Activated naive CD8-positive, alpha-beta T cell treated with anti-CD3 and anti-CD28 coated beads, Interleukin-2, amount 50 U/mL, for 16 hours (primary cell): Measurements from ENCODE around the gene UGT3A1.
"Not testable (repeated sequence)": the region's sequence is repeated elsewhere in the genome, so short reads cannot be mapped to it uniquely, and the experiment has no call there.

Experiments
- DNase-seq: peaks from one replicate; pipeline ENCODE4 v3.0.0-alpha.2; 2020; ENCODE audit warnings: low read depth, low spot score

The UGT3A1 gene

DNA sequence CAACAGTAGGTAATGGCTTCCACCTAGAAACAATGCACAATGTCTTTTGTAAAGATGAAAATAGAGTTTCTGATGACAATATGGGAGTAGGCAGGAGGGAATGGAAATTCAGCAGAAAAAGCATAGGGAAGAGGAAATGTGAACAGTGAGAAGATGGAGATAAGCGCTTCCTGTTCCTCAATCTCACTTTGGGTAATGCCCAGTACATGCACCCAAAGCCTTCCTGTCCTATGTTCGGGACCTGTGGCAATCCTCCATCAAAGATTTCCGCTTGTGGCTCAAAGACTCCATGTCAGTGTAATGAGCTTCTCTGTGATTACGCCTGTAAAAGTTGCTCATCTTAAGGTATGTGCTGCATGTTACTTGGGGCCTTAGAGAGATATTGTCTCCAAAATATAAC lies 2.7 kb downstream of the UGT3A1 start:
- no peak for DNase-seq

DNA sequence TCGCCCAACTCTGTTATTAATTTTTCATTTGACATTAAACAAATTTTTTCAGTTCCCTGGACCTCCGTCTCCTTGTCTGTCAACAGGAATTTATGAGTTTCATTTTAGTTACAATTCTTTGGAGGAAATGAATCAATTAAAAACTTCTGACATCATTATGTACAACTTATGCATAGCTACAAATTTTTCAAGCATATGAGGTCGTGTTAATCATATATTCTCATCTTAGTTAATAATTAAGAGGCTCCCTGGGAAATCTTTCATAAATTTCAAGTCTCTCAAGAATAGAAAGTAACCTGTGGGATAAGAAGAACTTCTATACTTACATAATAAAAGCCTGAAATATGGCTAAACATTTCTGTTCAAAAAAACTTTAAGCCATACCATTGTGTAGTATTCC lies 3.4 kb downstream of the UGT3A1 start:
- no peak for DNase-seq

DNA sequence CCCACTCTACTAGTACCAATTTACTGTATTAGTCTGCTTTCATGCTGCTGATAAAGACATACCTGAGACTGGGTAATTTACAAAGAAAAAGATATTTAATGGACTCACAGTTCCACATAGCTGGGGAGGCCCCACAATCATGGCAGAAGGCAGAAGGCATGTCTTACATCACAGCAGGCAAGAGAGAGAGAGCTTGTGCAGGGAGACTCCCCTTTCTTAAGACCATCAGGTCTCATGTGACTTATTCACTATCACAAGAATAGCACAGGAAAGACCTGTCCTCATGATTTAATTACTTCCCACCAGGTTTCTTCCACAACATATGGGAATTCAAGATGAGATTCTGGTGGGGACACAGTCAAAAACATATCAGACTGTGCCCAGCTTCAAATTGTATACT lies 11.5 kb downstream of the UGT3A1 start:
- DNase-seq: no peak

DNA sequence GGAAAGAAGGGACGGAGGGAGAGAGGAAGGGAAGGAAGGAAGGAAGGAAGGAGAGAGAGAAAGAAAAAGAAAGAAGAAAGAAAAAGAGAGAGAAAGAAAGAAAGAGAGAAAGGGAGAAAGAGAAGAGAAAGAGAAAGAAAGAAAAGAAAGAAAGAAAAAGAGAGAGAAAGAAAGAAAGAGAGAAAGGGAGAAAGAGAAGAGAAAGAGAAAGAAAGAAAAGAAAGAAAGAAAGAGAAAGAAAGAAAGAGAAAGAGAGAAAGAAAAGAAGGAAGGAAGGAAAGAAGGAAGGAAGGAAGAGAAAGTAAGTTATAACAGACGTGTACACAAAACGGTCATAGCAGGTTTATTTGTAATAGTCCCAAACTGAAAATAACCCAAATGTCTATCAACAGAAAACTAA lies 14.3 kb downstream of the UGT3A1 start:
- DNase-seq: not testable (repeated sequence)

DNA sequence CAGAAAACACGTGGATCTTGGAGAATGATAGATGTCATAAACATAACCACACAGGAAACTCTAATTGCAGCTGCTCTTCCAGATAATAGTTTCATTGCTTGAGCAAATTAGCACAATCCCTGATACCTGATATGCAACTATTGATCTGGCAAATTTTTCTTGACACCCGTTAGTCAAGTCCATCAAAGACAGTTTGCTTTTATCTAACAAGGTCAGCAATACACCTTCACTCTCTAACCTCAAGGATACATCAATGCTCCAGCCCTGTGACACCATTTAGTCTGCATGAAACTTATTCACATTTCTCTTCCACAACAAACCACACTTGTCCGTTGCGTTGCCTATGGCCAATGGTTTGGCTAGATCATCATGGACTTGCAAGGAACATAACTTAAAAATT lies 16.6 kb downstream of the UGT3A1 start:
- DNase-seq: no peak

DNA sequence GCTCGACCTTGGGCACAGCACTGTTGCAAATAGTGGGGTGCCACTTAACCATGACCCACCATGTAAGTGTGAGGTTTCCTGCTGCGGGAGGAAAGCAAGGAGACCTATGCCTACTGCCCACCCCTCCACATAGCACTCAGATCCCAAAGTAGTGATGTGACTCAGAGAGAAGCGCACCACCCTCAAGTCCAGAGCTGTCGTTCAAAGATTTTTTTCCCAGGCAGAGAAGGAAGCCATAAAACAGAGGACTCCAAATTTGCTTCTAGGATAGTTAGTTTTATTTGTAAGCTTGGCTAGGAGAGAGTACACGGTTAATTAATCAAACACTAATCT lies 19.3 kb downstream of the UGT3A1 start:
- DNase-seq: no peak

DNA sequence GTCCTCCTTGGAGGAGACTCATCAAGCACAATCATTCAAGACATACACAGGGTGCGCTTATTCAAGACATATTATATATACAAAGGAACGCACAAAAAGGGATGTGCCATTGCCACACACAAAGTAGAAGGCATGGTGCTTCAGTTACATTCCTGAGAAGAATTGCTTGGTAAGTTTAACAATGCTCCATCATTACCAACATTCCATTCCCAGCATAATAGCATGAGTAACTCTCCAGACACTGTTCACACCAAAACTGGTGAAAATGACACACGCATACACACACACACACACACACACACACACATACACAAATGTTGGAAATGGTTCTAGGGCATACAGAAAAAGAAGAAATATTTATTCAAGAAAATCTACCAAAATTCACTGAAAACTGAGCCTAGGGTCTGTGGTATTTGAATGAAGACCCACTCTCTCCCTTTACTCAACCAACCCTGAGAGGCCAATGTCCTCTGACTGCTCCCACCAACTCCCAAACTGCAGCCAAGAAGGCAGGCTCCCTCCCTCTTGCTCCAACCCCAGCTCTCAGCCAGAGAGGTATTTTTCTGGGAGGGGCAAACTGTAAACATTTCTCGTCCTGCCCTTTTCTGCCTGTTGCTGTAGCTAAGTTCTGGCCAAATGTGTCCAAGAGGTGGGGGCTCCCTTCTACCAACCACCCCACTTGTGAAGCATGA lies 19.9 kb downstream of the UGT3A1 start:
- DNase-seq: no peak

DNA sequence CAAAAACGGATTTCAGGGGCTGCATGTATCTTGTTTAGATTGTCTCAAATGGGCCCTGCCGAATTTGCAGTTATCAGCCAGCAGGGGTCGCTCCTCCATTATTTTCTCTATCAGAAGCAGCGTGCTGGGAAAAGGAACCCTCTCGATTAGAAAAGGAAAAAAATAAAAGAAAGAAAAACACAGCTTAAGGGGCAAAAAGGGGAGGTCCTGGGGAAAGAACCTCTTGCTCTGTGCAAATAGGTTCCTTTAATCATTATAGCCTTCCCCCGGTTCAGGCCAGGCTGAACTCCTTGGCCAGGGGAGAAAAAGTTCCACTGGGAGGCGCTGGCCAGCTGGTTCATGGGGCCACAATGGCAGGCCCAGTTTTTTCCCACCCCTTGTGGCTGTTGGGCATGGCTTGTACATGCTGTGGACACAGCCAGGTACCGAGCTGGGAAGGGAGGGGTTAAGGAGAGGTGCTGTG lies 27.8 kb downstream of the UGT3A1 start:
- no peak for DNase-seq

DNA sequence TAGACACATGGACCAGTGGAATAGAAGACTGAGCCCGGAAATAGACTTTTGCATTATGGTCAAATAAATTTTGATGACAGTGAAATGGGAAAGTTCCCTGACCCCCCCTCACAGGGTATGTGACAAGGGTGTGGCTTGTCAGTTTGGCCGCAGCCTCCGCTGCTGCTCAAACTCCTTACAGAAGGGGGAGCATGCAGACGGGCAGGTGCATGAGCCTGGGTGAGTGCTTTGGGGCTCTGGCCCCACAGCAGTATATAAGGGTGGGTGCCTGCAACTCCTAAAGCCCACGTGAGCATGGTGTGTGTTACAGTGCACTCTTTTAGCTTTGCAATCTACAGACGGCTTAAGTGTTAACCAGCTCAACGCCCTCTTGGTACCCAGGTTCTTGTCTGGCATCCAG lies 30.9 kb downstream of the UGT3A1 start:
- DNase-seq: no peak

DNA sequence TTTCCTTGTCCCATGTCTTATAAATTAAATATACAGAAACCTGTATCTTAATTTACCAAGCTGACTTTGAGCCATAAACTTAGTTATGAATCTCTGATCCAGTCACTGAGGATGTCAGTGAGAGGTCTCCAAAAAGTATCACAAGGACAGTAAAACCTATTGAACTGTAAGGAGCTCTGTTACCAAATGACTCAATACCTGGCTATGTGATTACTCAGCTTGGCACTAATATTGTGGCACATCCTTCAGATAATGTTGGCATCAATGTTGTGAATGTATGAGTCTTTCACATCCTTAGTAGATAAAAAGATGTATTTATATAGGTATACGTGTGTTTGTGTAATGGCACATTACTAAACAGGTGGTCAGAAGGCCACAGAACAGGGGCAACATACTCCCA lies 34.8 kb downstream of the UGT3A1 start:
- no peak for DNase-seq

DNA sequence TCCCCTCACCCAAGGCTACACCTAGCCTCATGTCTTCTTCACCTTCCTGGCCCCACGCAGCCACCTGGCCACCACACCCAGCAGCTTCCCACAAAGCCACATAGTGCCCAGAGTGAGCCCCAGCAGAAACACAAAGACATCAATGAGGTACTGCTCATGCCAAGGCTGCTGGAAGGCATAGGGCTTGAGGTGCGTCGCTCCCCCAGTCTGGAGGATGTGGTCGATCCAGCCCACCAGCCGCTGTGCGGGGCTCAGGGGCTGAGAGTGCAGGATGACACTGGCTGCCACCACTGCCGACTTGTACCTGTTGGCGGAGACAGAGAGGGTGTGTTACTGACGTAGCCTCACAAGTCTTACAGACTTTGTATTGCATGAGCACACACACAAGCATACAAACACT lies 37.0 kb downstream of the UGT3A1 start:
- DNase-seq: no peak

DNA sequence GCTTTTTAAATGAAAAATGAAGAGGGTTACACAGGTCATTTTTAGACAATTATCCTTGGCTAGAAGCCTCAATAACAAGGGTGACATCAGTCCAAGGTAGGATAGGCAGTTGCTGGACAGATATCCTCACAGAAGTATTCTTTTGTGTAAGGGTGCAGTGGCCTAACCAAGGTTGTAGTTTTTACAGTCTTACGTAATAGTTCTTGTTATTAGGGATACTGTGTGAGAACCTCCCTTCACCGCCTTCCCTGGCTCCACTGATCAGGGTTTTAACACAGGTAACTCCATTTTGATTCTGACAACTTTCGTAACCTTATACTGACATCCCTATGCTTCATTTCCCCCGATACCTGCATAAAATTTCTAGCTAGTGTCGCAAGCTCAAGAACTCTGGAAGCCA lies 44.1 kb downstream of the UGT3A1 start:
- DNase-seq: no peak

DNA sequence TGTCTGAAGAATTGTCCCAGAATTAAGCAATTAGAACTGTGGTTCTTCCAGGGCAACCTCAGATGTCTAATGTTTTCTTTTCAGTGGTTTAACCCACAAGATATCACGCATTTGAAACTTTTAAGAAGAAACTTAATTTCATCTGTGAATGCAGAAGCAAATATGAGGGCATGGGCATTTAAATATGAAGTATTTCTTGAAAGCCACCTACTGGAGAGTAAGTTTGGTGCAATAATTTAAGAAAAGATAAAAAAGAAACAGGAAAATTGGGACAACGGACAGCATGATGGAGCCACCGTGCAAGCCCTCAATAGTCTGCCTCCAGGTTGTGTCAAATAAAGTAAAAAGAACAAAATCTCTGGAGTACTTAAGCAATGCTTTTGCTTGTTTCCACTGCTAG lies 51.6 kb downstream of the UGT3A1 start:
- no peak for DNase-seq

DNA sequence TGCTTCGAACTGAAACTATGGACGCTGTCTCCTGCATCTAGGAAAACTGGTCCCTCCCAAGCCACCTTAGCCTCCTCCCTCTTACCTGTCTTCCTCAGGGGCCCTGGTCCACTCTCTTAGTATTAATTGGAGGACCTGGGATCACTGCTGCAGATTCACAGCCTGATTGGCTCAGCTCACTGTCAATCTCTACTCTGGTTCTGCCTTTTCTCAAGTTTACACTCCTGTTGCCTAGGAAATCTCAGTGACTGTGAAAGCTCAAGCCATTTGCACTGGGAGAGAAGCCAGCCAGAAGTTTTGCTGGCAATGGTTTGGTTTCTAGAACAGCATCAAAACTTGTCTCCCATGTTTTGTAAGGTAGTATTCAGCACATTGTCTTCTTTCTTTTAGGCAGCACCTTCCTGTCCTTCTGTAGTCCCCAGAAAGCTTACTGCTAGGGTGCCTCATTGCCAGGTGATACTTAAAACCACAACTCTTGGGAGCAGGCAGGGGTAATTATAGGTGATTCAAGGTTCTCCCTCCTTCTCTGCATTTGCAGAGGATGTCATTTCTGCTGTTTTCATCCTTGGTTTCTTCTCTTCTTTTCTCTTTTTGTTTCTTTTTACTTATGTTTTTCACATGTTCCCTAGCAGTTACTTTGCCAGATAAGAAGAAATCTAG lies 52.5 kb downstream of the UGT3A1 start, which contains the start of gene CAPSL:
Gene CAPSL (minus strand): TSS at position 55 of the 660 bp plus-strand sequence. CDS start 17,502 bp downstream, outside the sequence.
- DNase-seq: no peak

DNA sequence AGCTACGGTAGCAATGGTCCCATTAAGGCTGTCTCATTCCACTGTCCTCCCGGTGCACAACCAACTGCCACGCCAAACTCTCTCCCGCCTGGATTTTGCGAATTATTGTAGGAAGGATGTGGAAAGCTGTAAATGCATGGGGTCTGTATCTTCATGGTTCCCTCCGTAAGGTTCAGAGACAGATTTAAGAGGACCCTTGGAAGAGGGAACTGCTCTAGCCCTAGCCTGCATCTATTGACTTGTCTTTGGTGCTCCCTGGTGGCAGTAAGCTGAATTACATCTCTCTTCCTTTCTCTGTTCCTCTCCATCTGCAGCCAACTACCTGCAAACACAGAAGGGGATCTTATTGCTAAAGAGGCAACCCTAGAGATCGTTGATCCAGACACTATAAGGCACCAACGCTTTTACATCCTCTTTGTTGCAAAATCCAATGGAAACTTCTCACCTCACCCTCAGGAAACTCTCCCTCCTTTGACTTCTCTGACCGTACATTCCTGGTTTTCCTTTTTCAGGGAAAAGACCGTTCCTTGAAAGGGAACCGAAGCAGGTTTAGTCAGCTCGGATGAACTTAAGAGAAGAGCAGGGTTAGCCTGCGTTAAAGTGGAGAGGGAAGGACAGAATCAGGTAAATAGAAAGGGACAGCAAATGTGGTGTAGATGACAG lies 64.7 kb downstream of the UGT3A1 start:
- peak; percentile 55 for DNase-seq

DNA sequence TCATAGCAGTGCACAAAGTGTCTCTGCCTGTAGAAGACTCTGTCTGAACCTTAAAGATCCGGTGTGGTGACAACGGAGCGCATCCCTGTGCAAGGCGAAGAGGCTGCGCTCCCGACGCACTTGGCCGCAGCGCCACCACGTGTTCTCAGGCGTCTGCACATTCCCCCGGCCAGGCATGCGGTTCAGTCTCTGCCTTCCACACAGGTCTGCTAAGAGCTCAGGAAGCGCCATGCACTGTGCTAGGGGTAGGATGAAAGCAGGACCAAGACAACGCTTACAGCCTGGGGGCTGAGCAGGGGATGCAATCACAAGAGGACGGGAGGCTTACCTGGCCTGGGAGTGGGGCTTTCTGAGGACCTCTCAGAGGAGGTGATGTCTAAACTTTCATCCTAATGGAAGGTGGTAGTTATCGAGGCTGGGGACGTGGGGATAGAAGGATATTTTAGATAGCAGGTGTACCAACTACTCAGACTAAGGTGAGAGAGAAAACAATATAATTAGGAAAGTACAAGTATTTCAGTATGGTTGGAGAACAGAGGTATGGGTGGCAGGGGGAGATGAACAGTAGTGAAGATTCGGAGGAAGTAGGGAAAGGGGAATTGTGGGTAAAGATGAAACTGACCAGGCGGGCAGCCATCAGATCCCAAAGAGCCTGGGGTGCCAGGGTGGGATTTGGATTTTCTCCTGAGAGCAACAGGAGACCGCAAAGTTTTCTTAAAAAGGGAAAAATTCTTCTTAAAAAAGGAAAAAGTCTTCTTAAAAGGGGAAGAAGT lies 66.1 kb downstream of the UGT3A1 start:
- DNase-seq: peak; percentile 57

DNA sequence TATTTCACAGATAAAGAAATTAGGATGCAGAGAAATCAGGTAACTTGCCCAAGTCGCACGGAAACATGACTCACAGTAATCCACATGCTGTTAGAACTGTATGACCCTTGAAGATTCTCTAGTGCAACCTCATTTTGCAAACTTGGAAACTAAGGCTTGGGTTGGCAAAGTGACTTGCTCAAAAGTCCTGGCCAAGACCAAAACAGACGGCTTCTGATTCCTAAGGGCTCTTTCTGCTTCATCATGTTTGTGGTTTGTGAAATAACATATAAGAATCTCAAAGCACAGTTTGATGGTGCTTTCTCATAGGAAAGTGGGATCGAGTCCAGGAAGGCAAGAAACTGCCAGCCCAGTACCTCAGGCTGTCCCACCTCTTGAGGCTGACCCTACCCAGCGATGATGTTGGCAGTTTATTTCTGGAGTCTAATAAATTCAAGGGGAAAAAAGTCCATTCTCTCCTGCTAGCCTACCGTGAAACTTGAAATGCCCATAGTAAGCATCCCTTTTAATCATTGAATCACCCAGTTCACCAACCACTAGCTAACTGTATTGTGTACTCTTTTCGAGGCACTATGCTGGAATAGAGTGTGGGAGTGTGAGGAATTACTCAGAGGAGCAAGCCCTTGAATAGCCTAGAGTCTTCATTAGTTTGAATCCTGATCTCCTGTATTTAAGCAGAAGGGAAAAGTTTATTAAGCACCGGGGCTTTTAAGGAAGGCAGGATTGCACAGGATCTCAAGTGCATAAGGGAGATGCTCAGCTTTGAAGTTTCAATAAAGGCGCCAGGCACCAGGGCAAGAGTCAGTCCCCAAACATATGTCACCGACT lies 66.9 kb downstream of the UGT3A1 start:
- no peak for DNase-seq

DNA sequence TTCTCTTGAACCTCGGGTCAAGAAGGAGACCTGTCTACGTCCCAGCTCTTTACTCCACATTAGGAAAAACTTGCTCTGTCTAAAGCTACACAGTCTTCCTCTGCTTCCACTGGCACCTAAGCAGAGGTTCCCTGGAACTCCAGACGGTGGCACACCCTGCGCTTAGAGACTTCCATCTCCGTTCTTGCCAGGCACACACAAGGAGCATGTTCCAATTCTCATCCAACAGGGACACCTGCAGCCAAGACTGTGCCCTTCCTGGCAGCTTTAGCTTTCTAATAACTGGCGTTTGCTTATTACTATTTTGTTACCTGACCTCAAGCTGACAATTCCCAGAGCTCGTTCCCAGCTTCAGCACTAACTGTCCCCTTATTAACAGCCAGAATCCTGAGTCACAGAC lies 68.7 kb downstream of the UGT3A1 start:
- DNase-seq: no peak

DNA sequence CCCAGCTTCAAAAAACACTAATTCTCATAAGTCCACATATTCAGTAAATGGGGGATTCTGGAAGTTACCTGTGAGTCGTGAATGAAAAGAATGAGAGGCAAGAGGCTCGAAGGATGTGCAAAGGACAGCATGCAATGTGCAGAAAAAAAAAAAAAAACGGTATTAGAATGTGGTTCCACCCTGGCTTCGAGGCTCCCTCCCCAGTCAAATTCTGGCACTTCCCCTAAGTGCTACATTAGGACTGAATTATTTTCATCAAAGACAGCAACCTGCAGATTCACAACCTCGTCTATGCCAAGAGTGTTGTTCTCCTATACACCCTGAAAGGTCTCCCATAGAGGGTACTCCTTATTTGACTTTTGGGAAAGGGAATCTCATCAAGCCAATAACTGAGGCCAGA lies 69.3 kb downstream of the UGT3A1 start:
- DNase-seq: no peak

DNA sequence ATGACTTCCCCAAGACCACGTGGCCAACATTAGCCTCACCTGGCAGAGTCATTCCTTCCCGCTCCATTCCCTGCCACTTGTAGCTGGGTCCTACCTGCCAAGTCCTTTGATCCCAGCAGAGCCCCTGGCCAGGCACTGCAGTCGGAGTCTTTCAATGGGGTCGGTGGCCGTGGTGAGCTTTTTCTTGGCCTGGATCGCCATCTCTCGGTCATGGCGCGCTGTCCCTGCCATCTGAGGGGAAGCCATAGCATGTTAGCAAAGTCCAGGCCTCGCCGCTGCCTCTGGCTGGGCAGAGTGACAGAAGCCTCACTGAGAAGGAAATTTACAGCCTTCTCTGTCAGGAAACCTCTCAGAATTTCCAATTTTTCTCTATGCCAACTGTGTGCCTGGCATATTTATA lies 70.3 kb downstream of the UGT3A1 start:
- no peak for DNase-seq

DNA sequence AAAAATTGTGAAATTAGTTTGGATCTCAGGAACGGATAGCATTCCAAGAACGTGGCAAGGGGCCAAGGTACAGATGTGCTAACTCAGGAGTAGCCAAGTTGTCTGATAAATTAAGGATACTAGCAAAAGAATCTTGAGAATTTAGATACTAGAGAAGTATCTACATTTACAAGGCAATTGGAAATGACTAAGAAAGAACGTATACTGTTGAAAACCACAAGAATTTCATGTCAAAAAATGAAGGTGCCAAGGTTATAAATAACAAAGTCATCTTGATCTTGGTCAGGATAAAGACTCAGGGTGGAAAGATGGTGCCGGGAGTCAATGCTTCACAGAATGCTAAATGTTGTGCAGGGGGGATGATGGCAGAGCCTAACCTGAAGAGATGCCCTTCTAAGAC lies 72.0 kb downstream of the UGT3A1 start:
- no peak for DNase-seq
